Heart left ventricle (tissue), 16 donors: ENCODE measurements around the gene TMEM143. TPM values are rescaled to one million over a fixed set of nuclear protein-coding genes. Genes with fewer than 3 reads are reported as not detected.

Experiments used
- ATAC-seq, 4 donors: fragments of 200-7000 bp; cut with Tn5 transposase; one replicate each; pipeline ENCODE4 v1.9.1; 2020 to 2022; ENCODE audit warnings: moderate library complexity in 4 of 4, mild to moderate bottlenecking in 3 of 4, moderate number of reproducible peaks in 1 of 4
- DNase-seq, 5 donors: peaks; one replicate each; pipeline ENCODE4 v3.0.0-alpha.2; 2020
- H3K27ac ChIP-seq, 12 donors: fragments of 200-600 bp; sonication (generic) in 4 of 12; one replicate each; pipeline versions ENCODE4 v1.5.0 to v1.8.0; 2016 to 2022; ENCODE audit warnings: mild to moderate bottlenecking in 2 of 12
- H3K27me3 ChIP-seq, 9 donors: fragments of 200-600 bp; sonication (generic) in 2 of 9; one replicate each; pipeline versions ENCODE4 v1.5.1 to v1.8.0; 2016 to 2022; ENCODE audit warnings: mild to moderate bottlenecking in 3 of 9
- H3K36me3 ChIP-seq, 9 donors: fragments of 200-600 bp; sonication (generic) in 2 of 9; one replicate each; pipeline versions ENCODE4 v1.5.0 to v1.8.0; 2018 to 2022; ENCODE audit warnings: mild to moderate bottlenecking in 2 of 9
- H3K4me1 ChIP-seq, 12 donors: fragments of 200-600 bp; sonication (generic) in 4 of 12; one replicate each; pipeline versions ENCODE4 v1.5.0 to v1.8.0; 2016 to 2022; ENCODE audit warnings: mild to moderate bottlenecking in 3 of 12
- H3K4me3 ChIP-seq, 12 donors: fragments of 200-600 bp; sonication (generic) in 4 of 12; one replicate each; pipeline versions ENCODE4 v1.5.0 to v1.8.0; 2017 to 2022; ENCODE audit warnings: mild to moderate bottlenecking in 9 of 12, moderate library complexity in 4 of 12
- H3K9me3 ChIP-seq, 12 donors: fragments of 200-600 bp; sonication (generic) in 4 of 12; one replicate each; pipeline versions ENCODE4 v1.5.0 to v1.8.0; 2016 to 2022; ENCODE audit warnings: mild to moderate bottlenecking in 1 of 12
- POLR2A ChIP-seq, 2 donors: fragments of 450-650 bp; IDR thresholded peaks; one replicate each; pipeline ENCODE4 v1.6.1; 2017; ENCODE audit warnings: antibody characterized with exemption in 2 of 2, mild to moderate bottlenecking in 2 of 2, moderate library complexity in 2 of 2
- WGBS, 4 donors: extraction: QIAGEN DNeasy Blood & Tissue Kit in 2 of 4; methylation state at CpG; one replicate each; pipeline versions ENCODE4 v1.1.5 to v1.1.7; 2013 to 2018; 5-methylcytosine and 5-hydroxymethylcytosine counted together
- intact Hi-C, 10 donors: fragments of 100-400 bp; cut with DNase I; formaldehyde crosslinking; loops; one replicate each; pipeline versions ENCODE4 v1.11.1 to v1.14.2; 2022
- polyA plus RNA-seq, 2 donors: library from polyadenylated mRNA; stranded (reverse); fragments of 200-250 nt; gene quantifications; one replicate each; pipeline ENCODE4 v1.2.3, GENCODE V29; 2013
- total RNA-seq, 9 donors: library from RNA; depleted of rRNA in 2 of 9; stranded (reverse); fragments of >200 nt in 2 of 9; fragmentation: NEBNext Ultra II Directional in 3 of 9; extraction: Animal tissue kit (Norgen Biotek cat#: 25700) in 3 of 9; gene quantifications; one replicate each; pipeline versions ENCODE4 v1.1.0 to v1.2.4, GENCODE V29; 2016 to 2023
- TF ChIP-seq, protein P1 (sequence below), 12 donors: fragments of 200-600 bp; sonication (generic) in 4 of 12; IDR thresholded peaks; one replicate each; pipeline versions ENCODE4 v1.5.0 to v1.8.0; 2018 to 2022; ENCODE audit warnings: antibody characterized with exemption in 12 of 12, mild to moderate bottlenecking in 5 of 12
- donor health status: ischemic (EF 13 %, LVEDD 7.1; RV severe dilation, severe dysfunction).
- donor health status: healthy with polysubstance abuse.
- donor health status: DM: no; HTN: yes; CAD: no.
- donor health status: DM: no; HTN: no; CAD: no.
- donor health status: ischemic (EF 25% LVEDD 6.9; RV normal size, moderate dysfunction).
- donor health status: ischemic (EF 25% LVEDD 5.7; RV mildly dilated, moderate dysfunction).
- donor health status: healthy.
- donor health status: DM: yes; HTN: yes; CAD: no.
- donor health status: ischemic (EF 35%, LVEDD 5.7; RV mildly dilated, moderate dysfunction).
- donor health status: nonischemic (EF 11% LVEDD 7.7; RV severe dilation, severe dysfunction).
- donor health status: DM: yes; HTN: yes; CAD: no.
- donor health status: PGD.
- donor health status: ischemic (EF 29% LVEDD 5.4; RV normal size, mild dysfunction).
- donor health status: nonischemic (EF 23%, LVEDD 6.1; RV moderate dilation, normal function).

Gene TMEM143
- total and polyA plus RNA-seq, 11 donors = 12.9 to 96.1 (median 63.5) TPM

DNA sequence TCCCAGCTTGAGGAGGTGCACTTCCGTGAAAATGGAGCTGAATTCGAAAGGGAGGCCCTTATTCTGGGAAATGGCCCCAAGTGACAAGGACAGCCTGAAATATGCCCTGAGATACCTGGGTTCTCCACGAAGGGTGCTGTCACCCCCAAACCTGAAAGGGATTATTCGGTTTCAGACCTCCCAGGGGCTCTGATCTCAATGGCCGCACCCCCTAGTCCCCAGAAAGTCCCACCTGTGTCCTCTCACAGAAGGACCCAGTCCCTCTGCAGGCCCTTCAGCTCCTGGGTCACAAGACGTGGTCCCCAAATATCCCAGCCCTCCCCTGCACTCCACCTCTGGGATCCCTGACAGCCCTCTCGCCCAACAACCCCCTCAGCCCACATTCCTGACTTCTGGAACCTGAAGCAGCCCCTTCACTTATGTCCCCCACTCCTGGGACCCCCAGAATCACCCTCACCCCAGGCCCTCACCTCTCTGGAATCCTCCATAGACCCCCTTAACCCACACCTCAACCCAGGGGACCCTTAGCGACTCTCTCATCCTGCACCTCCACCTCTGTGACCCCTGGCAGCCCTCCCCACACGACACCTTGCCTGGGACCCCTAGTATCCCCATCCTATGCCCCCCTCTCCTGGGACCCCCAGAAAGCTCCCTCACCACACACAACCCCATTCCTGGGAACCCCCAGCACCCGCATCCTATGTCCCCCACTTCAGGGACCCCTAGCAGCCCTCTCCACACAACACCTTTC, 1.0 kb upstream of the TMEM143 start:
- no peak for DNase-seq

DNA sequence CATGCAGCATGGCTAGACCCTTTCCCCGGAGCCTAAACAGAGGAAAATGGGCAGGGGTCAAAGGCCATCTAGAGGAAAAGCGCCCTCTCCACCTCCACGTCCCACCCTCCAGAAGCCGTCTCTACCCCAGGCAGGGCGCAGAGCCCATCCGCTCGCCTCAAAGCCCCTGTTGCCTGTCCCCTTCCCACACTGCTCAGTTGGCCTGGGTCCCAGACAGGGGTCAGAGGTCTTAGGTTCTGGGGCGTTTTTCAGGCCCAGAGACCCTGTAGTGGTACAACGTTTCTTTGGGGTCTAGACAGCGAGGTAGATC, 285 bp downstream of the TMEM143 start:
- no peaks in the 10 kb centered on the region for H3K27me3 ChIP-seq
- TF ChIP-seq, protein P1, sequence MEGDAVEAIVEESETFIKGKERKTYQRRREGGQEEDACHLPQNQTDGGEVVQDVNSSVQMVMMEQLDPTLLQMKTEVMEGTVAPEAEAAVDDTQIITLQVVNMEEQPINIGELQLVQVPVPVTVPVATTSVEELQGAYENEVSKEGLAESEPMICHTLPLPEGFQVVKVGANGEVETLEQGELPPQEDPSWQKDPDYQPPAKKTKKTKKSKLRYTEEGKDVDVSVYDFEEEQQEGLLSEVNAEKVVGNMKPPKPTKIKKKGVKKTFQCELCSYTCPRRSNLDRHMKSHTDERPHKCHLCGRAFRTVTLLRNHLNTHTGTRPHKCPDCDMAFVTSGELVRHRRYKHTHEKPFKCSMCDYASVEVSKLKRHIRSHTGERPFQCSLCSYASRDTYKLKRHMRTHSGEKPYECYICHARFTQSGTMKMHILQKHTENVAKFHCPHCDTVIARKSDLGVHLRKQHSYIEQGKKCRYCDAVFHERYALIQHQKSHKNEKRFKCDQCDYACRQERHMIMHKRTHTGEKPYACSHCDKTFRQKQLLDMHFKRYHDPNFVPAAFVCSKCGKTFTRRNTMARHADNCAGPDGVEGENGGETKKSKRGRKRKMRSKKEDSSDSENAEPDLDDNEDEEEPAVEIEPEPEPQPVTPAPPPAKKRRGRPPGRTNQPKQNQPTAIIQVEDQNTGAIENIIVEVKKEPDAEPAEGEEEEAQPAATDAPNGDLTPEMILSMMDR (IDR thresholded peaks at IDR 0.05) = no peak
- no peak for TF ChIP-seq POLR2A (IDR thresholded peaks at IDR 0.05)
- peaks cover 0 to 18% (median 5%) of the 10 kb centered on the region in 12 donors for H3K4me1 ChIP-seq
- 1 to 7% (median 2%) methylated on average over 4 to 10 of the region's 10 CpGs for WGBS, 4 donors
- peak overlapping the region; percentile 57 to 85 (median 68) for H3K4me3 ChIP-seq
- peaks cover 0 to 12% (median 3%) of the 10 kb centered on the region in 9 donors for H3K36me3 ChIP-seq
- intact Hi-C loops = loop anchor here in 3 of 10 donors (5.0 kb wide), 1 partner anchor 41 kb away; a partner anchor contains a TSS
- ATAC-seq = peak; percentile 3 to 20 (median 16)
- no peaks in the 10 kb centered on the region for H3K9me3 ChIP-seq
- peak overlapping the region; percentile 82 to 100 (median 95) for H3K27ac ChIP-seq
- peak in 1 of 5 donors; percentile 67 for DNase-seq

More for the DNA sequence above, 1.0 kb upstream of the TMEM143 start:
- TF ChIP-seq POLR2A (IDR thresholded peaks at IDR 0.05) = no peak
- TF ChIP-seq, protein P1 (IDR thresholded peaks at IDR 0.05) = no peak
- no peak for ATAC-seq
- H3K9me3 ChIP-seq = no peaks in the 10 kb centered on the region
- H3K27me3 ChIP-seq = no peaks in the 10 kb centered on the region
- intact Hi-C loops = loop anchor here in 3 of 10 donors (2.0 to 5.0 kb wide), 2 partner anchors 26 to 42 kb away; partner anchors contain the start of gene KDELR1 (in 1 of the 3)
- peak overlapping the region in 9 of 12 donors; percentile 58 to 85 (median 70) for H3K4me3 ChIP-seq
- H3K27ac ChIP-seq = peak overlapping the region in 9 of 12 donors; percentile 26 to 100 (median 96)
- WGBS, 4 donors = 68 to 70% (median 69%) methylated on average over 10 of the region's 10 CpGs
- H3K36me3 ChIP-seq = peaks cover 0 to 5% (median 1%) of the 10 kb centered on the region in 9 donors
- H3K4me1 ChIP-seq = peaks cover 0 to 18% (median 5%) of the 10 kb centered on the region in 12 donors

DNA sequence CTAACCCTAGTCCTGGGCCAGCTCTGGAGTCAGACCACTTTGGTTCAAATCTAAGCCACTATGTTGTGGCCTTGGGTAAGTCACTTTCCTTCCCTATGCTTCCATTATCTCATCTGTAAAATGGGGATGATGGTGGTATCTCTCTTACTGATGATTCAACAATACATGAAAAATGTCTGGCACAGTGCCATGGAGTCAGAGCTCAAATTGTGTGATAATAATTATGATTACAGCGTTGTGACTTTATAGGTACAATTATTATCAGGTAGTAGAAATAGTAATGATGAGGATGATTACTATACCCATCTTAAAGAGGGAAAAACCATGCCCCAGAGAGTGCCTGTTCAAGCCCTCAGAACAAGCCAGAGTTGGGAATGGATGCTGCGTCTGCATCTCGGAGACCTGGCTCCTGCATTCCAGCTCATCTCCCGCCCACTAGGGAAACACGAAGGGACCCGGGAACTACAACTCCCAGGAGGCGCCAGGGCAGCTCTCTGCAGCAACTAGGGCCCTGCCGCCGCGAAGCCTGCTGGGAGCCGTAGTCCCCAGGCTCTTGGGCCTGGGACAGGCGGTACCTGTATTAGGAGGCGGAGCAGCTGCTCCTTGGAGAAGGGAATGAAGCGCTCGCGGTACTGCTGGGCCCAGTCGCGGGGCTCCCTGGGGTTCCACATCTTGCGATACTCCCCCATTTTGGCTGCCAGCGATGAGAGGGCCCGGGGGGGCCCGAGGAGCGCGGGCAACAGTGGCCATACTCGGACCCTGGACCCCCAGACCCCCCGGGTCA, 832 bp downstream of the TMEM143 start:
- peaks cover 0 to 18% (median 5%) of the 10 kb centered on the region in 12 donors for H3K4me1 ChIP-seq
- peak overlapping the region; percentile 57 to 85 (median 68) for H3K4me3 ChIP-seq
- peak overlapping the region; percentile 82 to 100 (median 95) for H3K27ac ChIP-seq
- H3K9me3 ChIP-seq = no peaks in the 10 kb centered on the region
- no peaks in the 10 kb centered on the region for H3K27me3 ChIP-seq
- DNase-seq (peak; percentile 95 to 97 (median 97)), ATAC-seq (peak; percentile 88 to 93 (median 90))
- H3K36me3 ChIP-seq = peaks cover 0 to 12% (median 3%) of the 10 kb centered on the region in 9 donors
- intact Hi-C loops = loop anchor here in 3 of 10 donors (5.0 kb wide), 1 partner anchor 41 kb away; a partner anchor contains a TSS
- WGBS, 4 donors = 4 to 8% (median 5%) methylated on average over 11 to 26 of the region's 26 CpGs
- TF ChIP-seq, protein P1 (IDR thresholded peaks at IDR 0.05) = peak in 1 of 12 donors; percentile 21
- TF ChIP-seq POLR2A (IDR thresholded peaks at IDR 0.05) = peak in 1 of 2 donors; percentile 41
